Stimulated activated CD4-positive, alpha-beta T cell treated with anti-CD3 and anti-CD28 coated beads, Interleukin-15, amount 100 ng/mL, for 48 hours (primary cell): ENCODE results near the gene THEM5.
"Not testable (repeated sequence)": the region's sequence is repeated elsewhere in the genome, so short reads cannot be mapped to it uniquely, and the experiment has no call there.

Experiments
- DNase-seq, 2 donors: peaks; one replicate each; pipeline ENCODE4 v3.0.0-alpha.2; 2020; ENCODE audit warnings: low read depth in 2 of 2

Gene THEM5, protein sequence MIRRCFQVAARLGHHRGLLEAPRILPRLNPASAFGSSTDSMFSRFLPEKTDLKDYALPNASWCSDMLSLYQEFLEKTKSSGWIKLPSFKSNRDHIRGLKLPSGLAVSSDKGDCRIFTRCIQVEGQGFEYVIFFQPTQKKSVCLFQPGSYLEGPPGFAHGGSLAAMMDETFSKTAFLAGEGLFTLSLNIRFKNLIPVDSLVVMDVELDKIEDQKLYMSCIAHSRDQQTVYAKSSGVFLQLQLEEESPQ

DNA sequence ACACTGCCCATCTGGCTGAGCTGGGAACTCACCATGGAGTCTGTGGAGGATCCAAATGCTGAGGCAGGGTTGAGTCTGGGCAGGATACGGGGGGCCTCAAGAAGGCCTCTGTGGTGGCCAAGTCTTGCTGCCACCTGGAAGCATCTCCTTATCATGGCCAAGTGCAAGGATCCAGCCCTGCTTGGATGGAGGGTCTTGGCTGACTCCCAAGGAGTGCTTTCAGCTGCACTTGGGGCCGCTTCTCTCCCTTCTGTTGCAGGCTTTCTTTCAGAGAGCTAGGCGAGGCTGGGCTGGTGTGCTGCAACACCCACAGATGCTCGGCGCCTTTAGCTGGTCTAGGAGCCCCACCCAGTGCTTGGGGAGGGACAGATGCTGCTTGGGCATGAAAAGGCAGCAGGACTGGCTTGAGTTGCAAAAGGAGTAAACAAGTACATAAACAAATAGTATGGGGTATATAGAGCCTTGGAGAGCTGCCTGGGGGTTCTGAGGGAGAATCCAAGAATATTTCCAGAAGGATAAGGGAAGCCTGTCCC lies at the start of gene THEM5:
TSS of gene THEM5 (minus strand) at position 302 of the 533 bp plus-strand sequence. CDS start at position 155, 147 bp downstream.
- DNase-seq: no peak

DNA sequence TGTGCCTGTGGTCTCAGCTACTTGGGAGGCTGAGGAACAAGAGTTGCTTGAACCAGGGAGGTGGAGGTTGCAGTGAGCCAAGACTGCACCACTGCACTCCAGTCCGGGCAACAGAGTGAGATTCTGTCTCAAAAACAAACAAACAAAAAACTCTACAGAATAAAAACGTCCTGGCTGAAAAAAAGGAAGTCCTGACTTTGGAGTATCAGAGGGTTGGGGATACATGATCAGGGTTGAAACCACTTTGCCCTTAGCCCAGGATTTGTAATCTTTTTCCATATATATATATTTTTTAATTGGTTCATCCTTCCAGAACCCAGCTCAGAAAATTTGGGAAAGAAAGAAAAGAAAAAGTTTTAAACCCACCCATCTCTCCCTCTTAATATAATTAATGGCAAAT lies 49.3 kb upstream of the THEM5 start:
- DNase-seq: no peak

GRCh38 chr1:151900804-151901203 lies 47.3 kb upstream of the THEM5 start:
- not testable (repeated sequence) for DNase-seq

GRCh38 chr1:151898519-151898991 lies 45.0 kb upstream of the THEM5 start:
- DNase-seq: no peak

DNA sequence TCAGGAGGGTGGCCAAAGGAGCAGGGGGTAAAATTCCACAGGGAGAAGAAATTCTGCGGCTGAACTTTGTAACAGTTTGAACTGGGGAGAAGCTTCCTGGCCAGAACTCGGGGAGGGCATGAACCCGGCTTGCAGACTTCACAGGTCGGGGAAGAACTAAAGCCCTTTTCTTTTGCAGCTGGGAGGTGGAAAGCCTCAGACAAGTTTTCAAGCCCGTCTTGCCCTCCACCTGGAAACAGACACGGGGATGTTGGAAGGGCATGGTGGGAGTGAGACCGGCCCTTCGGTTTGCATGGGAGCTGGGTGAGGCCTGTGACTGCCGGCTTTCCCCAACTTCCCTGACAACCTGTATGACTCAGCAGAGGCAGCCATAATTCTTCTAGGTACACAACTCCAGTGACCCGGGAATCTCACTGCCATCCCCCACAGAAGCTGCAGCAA lies 44.5 kb upstream of the THEM5 start:
- DNase-seq: no peak

- DNase-seq: no peak
Observed at GRCh38 chr1:151893176-151893924, 39.8 kb upstream of the THEM5 start.

GRCh38 chr1:151892190-151892589 lies 38.7 kb upstream of the THEM5 start:
- no peak for DNase-seq

- DNase-seq: no peak
Observed at GRCh38 chr1:151891512-151891911, 38.0 kb upstream of the THEM5 start.

- DNase-seq: no peak
Observed at GRCh38 chr1:151888972-151889570, 35.6 kb upstream of the THEM5 start.

DNA sequence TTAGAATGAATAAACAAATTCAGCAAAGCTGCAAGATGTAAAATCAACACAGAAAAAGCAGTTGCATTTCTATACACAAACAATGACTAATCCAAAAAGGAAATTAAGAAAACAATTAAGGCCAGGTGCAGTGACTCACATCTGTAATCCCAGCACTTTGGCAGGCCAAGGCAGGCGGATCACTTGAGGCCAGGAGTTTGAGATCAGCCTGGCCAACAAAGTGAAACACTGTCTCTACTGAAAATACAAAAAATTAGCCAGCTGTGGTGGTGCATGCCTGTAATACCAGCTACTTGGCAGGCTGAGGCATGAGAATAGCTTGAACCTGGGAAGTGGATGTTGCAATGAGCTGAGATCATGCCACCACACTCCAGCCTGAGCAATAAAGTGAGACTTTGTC lies 33.5 kb upstream of the THEM5 start:
- DNase-seq: no peak

GRCh38 chr1:151885479-151885878 lies 32.0 kb upstream of the THEM5 start:
- DNase-seq: no peak

DNA sequence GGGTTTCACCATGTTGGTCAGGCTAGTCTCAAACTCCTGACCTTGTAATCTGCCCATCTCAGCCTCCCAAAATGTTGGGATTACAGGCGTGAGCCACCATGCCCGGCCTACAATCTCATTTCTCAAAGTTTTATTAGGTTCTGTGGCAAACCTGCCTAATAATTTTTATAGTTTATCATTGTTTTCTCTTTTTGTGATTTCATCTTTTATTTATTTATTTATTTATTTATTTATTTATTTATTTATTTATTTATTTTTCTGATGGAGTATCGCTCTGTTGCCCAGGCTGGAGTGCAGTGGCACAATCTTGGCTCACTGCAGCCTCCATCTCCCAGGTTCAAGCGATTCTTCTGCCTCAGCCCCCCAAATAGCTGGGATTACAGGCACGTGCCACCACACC lies 31.4 kb upstream of the THEM5 start:
- DNase-seq: not testable (repeated sequence)

- DNase-seq: not testable (repeated sequence)
Observed at GRCh38 chr1:151884445-151884844, 30.9 kb upstream of the THEM5 start.

DNA sequence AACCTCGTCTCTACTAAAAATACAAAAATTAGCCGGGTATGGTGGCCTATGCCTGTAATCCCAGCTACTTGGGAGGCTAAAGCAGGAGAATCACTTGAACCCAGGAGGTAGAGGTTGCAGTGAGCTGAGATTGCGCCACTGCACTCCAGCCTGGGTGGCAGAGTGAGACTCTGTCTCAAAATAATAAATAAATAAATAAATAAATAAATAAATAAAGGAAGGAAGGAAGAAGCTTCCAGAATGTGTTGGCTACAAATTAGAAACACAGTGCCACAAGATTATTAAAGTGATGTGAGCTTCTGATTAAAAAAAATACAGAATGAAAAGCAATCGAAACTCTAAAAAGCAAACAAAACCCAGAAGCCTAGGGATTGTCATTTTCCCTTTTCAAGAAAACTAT lies 30.4 kb upstream of the THEM5 start:
- DNase-seq: not testable (repeated sequence)

DNA sequence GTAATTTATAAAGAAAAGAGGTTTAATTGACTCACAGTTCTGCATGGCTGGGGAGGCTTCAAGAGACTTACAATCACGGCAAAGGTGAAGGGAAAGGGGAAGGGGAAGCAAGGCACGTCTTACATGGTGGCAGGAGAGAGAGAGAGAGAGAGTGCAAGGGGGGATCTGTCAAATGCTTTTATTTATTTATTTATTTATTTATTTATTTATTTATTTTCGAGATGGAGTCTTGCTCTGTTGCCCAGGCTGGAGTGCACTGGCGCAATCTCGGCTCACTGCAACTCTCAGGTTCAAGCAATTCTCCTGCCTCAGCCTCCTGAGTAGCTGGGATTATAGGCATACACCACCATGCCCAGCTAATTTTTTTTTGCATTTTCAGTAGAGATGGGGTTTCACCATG lies 29.4 kb upstream of the THEM5 start:
- DNase-seq: not testable (repeated sequence)

DNA sequence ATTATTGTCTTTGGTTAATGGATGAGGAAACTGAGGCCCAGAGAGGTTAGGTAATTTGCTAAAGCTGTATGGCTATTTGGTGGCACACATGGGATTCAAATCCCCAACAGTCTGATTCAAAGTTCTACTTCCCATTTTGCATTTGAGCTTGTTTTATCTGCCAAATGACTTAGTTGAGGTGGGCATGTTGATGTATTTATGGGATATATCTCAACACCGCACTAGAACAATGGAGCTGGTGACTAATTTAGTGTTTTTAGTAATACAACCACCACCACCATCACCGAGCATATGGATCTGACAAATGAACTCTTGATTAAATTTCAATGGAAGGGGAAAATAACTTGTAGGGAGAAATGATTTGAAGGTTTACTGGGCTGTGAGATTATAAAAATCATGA lies 29.0 kb upstream of the THEM5 start:
- no peak for DNase-seq

GRCh38 chr1:151881479-151881878 lies 28.0 kb upstream of the THEM5 start:
- DNase-seq: no peak

DNA sequence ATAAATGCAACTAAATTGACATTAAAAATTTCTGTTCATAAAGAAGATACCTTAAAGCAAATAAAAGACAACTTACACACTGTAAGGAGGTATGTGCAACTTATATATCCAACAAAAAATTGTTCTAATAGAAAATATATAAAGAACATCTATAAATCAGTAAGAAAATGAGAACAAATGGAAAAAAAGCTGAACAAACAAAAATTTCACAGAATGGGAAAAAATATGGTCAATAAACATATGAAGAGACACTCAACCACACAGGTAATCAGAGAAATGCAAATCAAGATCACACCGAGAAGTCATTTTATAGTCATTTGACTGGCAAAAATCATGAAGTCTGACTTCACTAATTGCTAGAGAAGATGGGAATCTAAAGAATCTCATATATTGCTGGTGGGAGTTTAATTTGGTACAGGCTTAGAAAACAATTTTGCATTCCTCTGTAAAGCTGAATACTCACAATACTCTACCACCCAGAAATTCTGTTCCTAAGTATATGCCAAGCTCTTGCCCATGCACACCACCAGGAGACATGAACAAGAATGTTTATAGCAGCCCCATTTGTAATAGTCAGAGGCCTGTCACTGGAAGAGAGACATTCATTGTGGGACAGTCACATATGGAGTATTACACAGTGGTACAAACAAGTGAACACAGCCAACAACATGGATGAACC lies 22.0 kb upstream of the THEM5 start:
- no peak for DNase-seq

- not testable (repeated sequence) for DNase-seq
Observed at GRCh38 chr1:151872776-151873175, 19.3 kb upstream of the THEM5 start.

DNA sequence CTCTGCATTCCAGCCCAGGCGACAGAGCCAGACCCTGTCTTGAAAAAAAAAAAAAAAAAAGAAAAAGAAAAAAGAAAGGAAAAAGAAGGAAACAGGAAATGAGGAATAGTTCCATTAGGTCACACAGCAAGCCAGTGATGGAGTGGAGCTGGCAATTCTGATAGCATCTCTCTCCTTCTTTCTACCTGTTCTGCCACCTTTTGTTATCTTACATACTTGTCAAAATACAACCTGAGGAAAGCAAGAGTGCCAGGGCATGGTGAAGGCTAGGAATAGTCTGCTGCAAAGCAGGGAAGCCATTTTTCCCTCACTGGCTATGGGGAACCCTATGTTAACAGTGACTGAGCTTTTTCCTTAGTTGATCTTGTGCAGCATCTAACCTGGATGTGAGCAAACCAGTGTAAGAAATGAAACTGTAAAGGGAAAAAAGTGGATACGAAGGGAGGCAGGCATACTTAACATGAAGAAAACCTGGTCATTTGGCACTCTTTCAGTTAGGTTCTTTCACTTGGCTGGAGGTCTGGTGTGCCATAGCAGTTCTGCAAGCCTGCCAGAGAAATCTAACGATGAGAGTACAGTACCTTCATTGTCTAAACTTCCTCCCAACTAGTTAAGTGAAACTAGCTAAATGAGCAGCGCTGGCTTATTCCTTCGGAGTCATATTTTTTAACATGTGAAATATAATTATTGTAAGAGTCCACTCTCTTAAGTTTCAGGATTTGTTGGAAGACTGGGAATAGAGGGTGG lies 17.9 kb upstream of the THEM5 start:
- DNase-seq: no peak

- DNase-seq: no peak
Observed at GRCh38 chr1:151868486-151868885, 15.0 kb upstream of the THEM5 start.
